Adrenal gland (tissue), 12 donors: ENCODE results near the gene SLC27A2. TPM values are rescaled to one million over a fixed set of nuclear protein-coding genes. Genes with fewer than 3 reads are reported as not detected.

Source experiments
- DNase-seq, 7 donors: peaks; one replicate each; pipeline ENCODE4 v3.0.0-alpha.2; 2019 to 2020
- H3K27ac ChIP-seq, 5 donors: fragments of 200-600 bp; sonication (generic) in 4 of 5; 1 replicate in 3 of 5; 2 replicates in 2 of 5; pipeline versions ENCODE4 v1.5.1 to v1.8.0; 2016 to 2020; ENCODE audit warnings: mild to moderate bottlenecking in 1 of 5
- H3K27me3 ChIP-seq: fragments of 200-600 bp; 2 replicates; pipeline ENCODE4 v1.8.0; 2021
- H3K36me3 ChIP-seq, 2 donors: fragments of 200-600 bp; replicated peaks in 1 of 2; 1 replicate in 1 of 2; 2 replicates in 1 of 2; pipeline versions ENCODE4 v1.5.1 to v1.8.0; 2018 to 2022
- H3K4me1 ChIP-seq, 2 donors: fragments of 200-600 bp; replicated peaks in 1 of 2; 1 replicate in 1 of 2; 2 replicates in 1 of 2; pipeline versions ENCODE4 v1.5.1 to v1.8.0; 2018 to 2021
- H3K4me3 ChIP-seq, 4 donors: fragments of 200-600 bp; sonication (generic) in 3 of 4; one replicate each; pipeline ENCODE4 v1.5.1; 2016 to 2018
- H3K9me3 ChIP-seq, 3 donors: fragments of 200-600 bp; sonication (generic) in 1 of 3; replicated peaks in 1 of 3; 1 replicate in 2 of 3; 2 replicates in 1 of 3; pipeline versions ENCODE4 v1.5.1 to v1.8.0; 2016 to 2021
- CTCF ChIP-seq, 6 experiments: fragments of 450-650 bp in 4 of 6; fragments of 200-600 bp in 2 of 6; sonication (generic) in 1 of 6; IDR thresholded peaks; 1 replicate in 5 of 6; 2 replicates in 1 of 6; pipeline versions ENCODE4 v1.5.1 to v1.8.0; 2016 to 2021; ENCODE audit warnings: antibody characterized with exemption in 6 of 6, mild to moderate bottlenecking in 2 of 6, moderate library complexity in 1 of 6
- POLR2A ChIP-seq, 2 donors: fragments of 450-650 bp; IDR thresholded peaks; one replicate each; pipeline ENCODE4 v1.6.1; 2017; ENCODE audit warnings: antibody characterized with exemption in 2 of 2, mild to moderate bottlenecking in 2 of 2, moderate library complexity in 1 of 2
- WGBS, 4 donors: extraction: QIAGEN DNeasy Blood & Tissue Kit in 2 of 4; methylation state at CpG; one replicate each; pipeline versions ENCODE4 v1.1.5 to v1.1.7; 2013 to 2017; 5-methylcytosine and 5-hydroxymethylcytosine counted together
- intact Hi-C, 2 donors: fragments of 100-400 bp; cut with DNase I; formaldehyde crosslinking; loops; one replicate each; pipeline versions ENCODE4 v1.14.1 to v1.15.0; 2022 to 2023
- polyA plus RNA-seq, 3 donors: library from polyadenylated mRNA; stranded (reverse); fragments of 200-250 nt in 2 of 3; fragments of 350-450 nt in 1 of 3; fragmentation: Illumina TruSeq in 1 of 3; extraction: RNeasy Lipid Tissue Mini Kit (QIAGEN cat#74804) in 1 of 3; gene quantifications; one replicate each; pipeline ENCODE4 v1.2.3, GENCODE V29; 2013 to 2014
- total RNA-seq, 9 donors: library from RNA; depleted of rRNA in 4 of 9; stranded (reverse); fragments of >200 nt in 4 of 9; fragments of 120-200 nt in 1 of 9; fragmentation: NEBNext Ultra II Directional in 1 of 9; extraction: Animal tissue kit (Norgen Biotek cat#: 25700) in 1 of 9; gene quantifications; one replicate each; pipeline versions ENCODE4 v1.1.0 to v1.2.4, GENCODE V29; 2013 to 2023
- donor health status: healthy with polysubstance abuse.
- donor health status: Bipolar disorder and iron deficiency.
- donor health status: DM: yes; HTN: yes; CAD: no.
- donor health status: DM: no; HTN: no; CAD: no.
- donor health status: DM: no; HTN: no; CAD: no.
- donor health status: DM: yes; HTN: yes; CAD: no.

Gene SLC27A2
- total and polyA plus RNA-seq, 12 donors, result 0.22 to 49.5 (median 22.5) TPM

- Histone ChIP-seq H3K36me3 (no peaks in the 10 kb centered on the region), H3K4me3 (no peak overlapping the region), H3K9me3 (no peaks in the 10 kb centered on the region), H3K4me1 (peaks cover 0 to 14% of the 10 kb centered on the region in 2 donors), H3K27ac (no peak overlapping the region), H3K27me3 (no peaks in the 10 kb centered on the region)
- TF ChIP-seq POLR2A (IDR thresholded peaks at IDR 0.05), result no peak
- no peak for TF ChIP-seq CTCF (IDR thresholded peaks at IDR 0.05)
- DNase-seq, result no peak
- 27 to 42% (median 29%) methylated on average over 4 of the region's 4 CpGs for WGBS, 4 donors
- intact Hi-C loops, result no loop called here
These were observed 67.1 kb downstream of the SLC27A2 start for GRCh38 chr15:50248994-50249582.

- DNase-seq, result peak in 1 of 7 donors; percentile 33
- Histone ChIP-seq H3K36me3 (no peaks in the 10 kb centered on the region), H3K9me3 (no peaks in the 10 kb centered on the region), H3K27me3 (no peaks in the 10 kb centered on the region), H3K4me3 (no peak overlapping the region), H3K27ac (no peak overlapping the region), H3K4me1 (peaks cover 0 to 14% of the 10 kb centered on the region in 2 donors)
- WGBS, 4 donors, result 29 to 50% (median 38%) methylated on average over 2 of the region's 2 CpGs
- TF ChIP-seq CTCF (IDR thresholded peaks at IDR 0.05) (no peak), POLR2A (IDR thresholded peaks at IDR 0.05) (no peak)
- intact Hi-C loops, result no loop called here
These were observed 67.7 kb downstream of the SLC27A2 start for GRCh38 chr15:50249704-50250103.

- intact Hi-C loops, result no loop called here
- Histone ChIP-seq H3K27ac (no peak overlapping the region), H3K36me3 (no peaks in the 10 kb centered on the region), H3K9me3 (no peaks in the 10 kb centered on the region), H3K27me3 (no peaks in the 10 kb centered on the region), H3K4me1 (peaks cover 0 to 14% of the 10 kb centered on the region in 2 donors), H3K4me3 (no peak overlapping the region)
- no peak for DNase-seq
- WGBS, 4 donors, result 75 to 80% (median 77%) methylated on average over 6 of the region's 6 CpGs
- TF ChIP-seq POLR2A (IDR thresholded peaks at IDR 0.05) (no peak), CTCF (IDR thresholded peaks at IDR 0.05) (no peak)
These were observed 68.9 kb downstream of the SLC27A2 start for GRCh38 chr15:50250760-50251394.

- 86 to 93% (median 91%) methylated on average over 11 of the region's 11 CpGs for WGBS, 4 donors
- DNase-seq, result peak in 1 of 7 donors; percentile 11
- TF ChIP-seq POLR2A (IDR thresholded peaks at IDR 0.05), result no peak
- TF ChIP-seq CTCF (IDR thresholded peaks at IDR 0.05), result no peak
- Histone ChIP-seq H3K4me3 (no peak overlapping the region), H3K27me3 (no peaks in the 10 kb centered on the region), H3K9me3 (no peaks in the 10 kb centered on the region), H3K27ac (no peak overlapping the region), H3K4me1 (peaks cover 0 to 14% of the 10 kb centered on the region in 2 donors), H3K36me3 (no peaks in the 10 kb centered on the region)
- intact Hi-C loops, result no loop called here
These were observed 69.7 kb downstream of the SLC27A2 start for GRCh38 chr15:50251638-50252182.
